ENCODE measurements around the gene BOD1.
"Not testable (repeated sequence)": the region's sequence is repeated elsewhere in the genome, so short reads cannot be mapped to it uniquely, and the experiment has no call there.

Gene BOD1

GRCh38 chr5:173615884-173616576 is 420 bp downstream of the BOD1 start:
- peak; percentile 81 for DNase-seq (ENCODE audit: low spot score)

GRCh38 chr5:173614591-173614990 is 1.9 kb downstream of the BOD1 start:
- no peak for DNase-seq (ENCODE audit: low spot score)

DNA sequence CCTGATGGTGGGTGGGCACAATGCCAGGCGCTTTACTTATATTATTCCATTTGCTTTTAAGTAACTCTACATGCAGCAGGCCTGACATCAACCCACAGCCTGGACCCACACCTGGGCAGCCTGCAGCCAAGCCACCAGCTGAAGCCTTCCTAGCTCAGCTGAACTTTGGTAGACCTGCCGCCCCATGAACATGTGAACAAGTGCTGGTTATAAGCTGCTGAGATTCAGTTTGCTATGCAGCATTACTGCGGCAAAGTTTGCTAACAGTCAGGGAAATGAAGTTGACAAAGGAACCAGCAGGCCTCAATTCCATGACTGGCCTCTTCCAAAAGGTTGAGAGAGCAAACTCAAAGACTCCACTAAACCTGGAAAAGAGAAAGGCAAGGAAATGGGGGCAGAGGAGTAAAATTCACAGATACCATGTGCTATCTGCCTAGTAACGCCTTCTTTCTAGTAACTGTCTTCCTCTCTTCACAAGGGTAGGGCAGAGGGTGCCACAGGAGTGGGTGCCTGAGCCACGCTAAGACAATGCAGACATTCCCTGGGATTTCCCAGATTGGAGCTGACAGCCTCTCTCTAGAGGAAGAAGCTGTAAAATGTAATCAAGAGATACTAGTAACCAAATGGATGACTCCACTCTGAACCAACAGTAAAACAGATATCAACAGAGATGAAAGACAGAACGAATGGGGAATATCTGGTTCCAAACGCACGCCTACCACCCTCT is 2.9 kb downstream of the BOD1 start:
- DNase-seq (ENCODE audit: low spot score): no peak

DNA sequence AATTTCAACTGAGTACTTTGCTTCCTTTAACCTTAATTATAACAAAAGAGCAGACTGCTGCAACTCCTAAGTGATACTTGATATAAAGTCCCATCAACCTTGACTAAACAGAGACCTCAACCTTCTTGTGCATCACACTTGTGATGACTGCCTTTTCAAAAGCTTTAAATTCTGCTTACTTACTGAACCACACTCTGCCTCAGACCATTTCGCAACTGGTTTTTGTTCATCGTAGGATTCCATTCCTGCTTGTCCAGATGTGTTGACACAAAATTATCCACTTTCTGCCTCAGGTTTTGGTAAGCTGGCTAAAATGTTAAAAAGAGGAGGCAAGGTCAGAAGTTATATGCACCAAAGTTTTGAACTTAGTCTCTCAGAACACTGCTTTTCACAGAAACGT is 3.5 kb downstream of the BOD1 start:
- no peak for DNase-seq (ENCODE audit: low spot score)

DNA sequence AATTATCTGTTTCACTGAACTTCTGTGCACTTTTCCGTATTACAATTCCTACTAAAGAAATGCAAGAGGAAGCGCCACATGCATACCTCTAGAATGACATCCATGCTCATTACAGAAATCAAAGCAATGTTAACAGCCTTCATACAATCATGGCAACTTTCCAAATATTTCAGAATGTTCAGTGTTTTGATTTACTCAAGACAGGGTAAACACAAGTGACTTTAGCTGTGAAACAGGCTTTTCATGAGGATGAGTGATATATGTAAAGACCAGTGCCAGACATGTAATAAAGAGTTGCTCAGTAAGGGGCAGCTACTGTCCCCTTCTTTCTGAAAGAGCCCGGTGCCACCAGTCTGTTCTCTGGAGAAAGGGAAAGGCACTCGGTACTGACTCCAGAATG is 4.7 kb downstream of the BOD1 start:
- DNase-seq (ENCODE audit: low spot score): no peak

GRCh38 chr5:173604141-173604540 is 12.3 kb downstream of the BOD1 start:
- DNase-seq (ENCODE audit: low spot score): no peak

DNA sequence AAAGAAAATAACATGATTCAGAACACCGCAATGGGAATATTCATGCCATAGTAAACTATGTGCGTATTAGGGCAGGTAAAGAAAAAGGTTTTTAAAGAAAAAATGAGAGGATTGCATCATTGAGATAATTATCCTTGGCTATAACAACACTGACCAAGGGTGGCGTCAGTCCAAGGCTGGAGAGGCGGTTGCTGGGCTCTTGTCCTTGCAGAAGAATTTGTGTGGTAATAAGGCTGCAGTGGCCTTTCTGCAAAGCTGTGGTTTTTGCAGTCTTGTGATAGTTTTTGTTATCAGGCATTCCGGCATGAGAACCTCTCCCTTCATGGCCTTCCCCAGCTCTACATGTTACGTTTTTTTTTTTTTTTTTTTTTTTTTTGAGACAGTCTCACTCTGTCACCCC is 14.0 kb downstream of the BOD1 start:
- DNase-seq (ENCODE audit: low spot score): no peak

- no peak for DNase-seq (ENCODE audit: low spot score)
Observed at GRCh38 chr5:173598686-173599085, 17.8 kb downstream of the BOD1 start.

DNA sequence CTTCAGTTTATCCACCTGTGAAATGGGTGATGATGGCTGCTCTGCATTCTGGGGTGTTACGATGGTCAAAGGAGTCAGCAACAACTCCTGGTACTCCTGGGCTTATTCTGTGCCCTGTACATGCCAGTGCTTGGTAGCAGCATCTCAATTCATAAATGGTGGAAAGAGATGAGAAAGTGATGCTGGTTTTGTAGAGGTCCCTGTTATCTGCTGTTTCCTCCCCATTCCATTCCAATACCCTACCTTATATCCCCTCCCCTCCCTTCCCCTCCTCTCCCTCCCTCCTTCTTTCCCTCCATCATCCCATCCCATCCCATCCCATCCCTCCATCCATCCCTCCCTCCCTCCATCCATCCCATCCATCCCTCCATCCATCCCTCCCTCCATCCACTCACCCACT is 19.1 kb downstream of the BOD1 start:
- DNase-seq (ENCODE audit: low spot score): no peak

GRCh38 chr5:173595841-173596240 is 20.6 kb downstream of the BOD1 start:
- no peak for DNase-seq (ENCODE audit: low spot score)

GRCh38 chr5:173594061-173594460 is 22.4 kb downstream of the BOD1 start:
- no peak for DNase-seq (ENCODE audit: low spot score)

DNA sequence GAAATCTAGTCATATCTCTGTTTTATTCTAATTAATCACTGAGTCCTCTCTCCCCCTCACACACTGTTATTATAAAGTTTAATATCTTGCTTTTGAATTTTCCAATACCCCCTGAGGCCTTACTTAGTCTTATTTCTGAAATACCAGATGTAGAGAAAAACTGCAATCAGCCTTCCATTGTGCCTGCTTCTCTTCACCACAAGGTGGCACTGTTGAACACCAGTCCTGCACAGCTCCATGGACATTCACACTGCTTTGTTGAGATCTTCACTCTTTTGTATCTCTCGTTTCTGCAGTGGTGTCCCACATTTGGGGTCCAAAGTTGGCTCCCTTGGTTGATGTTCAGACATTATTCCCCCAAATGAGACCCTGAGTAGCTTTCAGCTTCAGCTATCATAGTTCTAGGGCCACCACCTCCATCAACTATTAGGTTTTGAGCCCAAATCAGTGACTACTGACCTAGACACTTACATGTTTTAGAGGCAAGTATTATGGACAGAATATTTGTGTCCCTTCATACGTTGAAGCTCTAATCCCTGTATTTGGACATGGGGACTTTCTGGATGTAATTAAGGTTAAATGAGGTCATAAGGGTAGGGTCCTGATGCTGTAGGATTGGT is 24.3 kb downstream of the BOD1 start:
- peak; percentile 70 for DNase-seq (ENCODE audit: low spot score)

DNA sequence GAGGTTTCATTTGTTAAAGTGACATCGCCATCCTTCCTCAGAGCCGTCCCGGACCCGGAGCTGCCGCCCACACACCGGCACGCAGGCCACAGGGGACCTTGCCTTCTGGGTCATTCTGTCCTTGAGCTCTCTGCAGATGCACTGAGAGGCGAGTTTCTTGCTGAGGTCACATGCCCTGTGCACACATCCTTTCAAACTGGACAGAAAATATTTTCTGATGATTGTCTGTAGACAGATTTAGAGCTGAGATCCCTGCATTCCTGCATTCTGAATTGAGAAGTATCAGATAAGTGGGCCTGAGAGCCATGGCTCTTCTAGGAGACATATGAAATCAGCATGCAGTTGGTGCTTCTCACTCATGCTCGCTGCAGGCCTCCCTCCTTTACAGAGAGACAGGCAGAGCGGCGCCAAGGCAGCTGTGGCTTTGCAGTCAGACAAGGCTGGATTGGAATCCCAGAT is 25.4 kb downstream of the BOD1 start:
- DNase-seq (ENCODE audit: low spot score): no peak

DNA sequence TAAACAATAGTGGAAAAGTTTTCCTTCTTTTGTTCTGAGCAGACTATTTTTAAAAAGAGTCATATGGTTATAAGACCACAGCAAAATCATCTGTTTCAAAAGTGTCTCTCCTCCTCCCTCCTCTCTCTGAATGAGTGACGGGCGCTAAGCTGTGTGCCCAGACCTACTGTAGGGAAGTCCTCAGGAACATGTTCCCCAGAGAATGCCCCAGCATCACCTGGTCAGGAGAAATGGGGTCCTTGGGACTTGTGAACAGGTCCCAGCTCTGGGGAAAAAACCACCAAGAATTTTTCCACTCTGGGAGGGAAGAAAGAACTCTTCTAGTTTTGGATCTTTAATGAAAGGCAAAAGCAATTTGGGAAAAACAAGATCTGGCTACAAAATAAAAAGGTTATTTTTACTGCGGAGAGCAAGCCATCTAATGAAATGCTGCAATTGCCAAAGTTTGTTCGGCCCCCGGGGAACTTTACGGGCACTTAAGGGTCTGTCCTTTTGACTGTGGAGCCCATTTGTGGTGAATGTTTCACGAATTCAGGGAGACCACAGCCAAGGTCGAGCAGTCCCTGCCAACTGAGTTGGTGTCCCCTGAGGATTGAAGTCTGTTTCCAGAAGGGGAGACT is 25.9 kb downstream of the BOD1 start:
- no peak for DNase-seq (ENCODE audit: low spot score)

- not testable (repeated sequence) for DNase-seq (ENCODE audit: low spot score)
Observed at GRCh38 chr5:173586133-173586532, 30.3 kb downstream of the BOD1 start.

DNA sequence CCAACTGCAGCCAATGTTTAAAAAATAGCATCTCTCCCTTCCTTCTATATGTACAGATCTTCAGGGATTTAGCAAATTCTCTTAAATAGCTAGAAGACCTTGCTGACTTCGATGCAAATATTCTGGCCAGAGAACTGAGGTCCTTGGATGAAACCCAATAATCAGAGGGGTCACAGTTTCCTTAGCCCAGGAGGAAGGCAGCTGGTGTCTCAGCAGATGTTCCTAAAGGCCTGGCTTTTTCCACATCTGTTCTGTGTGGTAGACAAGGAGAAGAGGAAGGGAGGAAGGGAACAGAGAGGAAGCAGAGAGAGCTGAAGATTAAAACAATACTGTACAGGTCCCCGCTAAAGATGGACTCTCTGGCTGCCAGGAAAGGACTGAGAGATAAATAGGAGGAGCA is 33.1 kb downstream of the BOD1 start:
- no peak for DNase-seq (ENCODE audit: low spot score)

DNA sequence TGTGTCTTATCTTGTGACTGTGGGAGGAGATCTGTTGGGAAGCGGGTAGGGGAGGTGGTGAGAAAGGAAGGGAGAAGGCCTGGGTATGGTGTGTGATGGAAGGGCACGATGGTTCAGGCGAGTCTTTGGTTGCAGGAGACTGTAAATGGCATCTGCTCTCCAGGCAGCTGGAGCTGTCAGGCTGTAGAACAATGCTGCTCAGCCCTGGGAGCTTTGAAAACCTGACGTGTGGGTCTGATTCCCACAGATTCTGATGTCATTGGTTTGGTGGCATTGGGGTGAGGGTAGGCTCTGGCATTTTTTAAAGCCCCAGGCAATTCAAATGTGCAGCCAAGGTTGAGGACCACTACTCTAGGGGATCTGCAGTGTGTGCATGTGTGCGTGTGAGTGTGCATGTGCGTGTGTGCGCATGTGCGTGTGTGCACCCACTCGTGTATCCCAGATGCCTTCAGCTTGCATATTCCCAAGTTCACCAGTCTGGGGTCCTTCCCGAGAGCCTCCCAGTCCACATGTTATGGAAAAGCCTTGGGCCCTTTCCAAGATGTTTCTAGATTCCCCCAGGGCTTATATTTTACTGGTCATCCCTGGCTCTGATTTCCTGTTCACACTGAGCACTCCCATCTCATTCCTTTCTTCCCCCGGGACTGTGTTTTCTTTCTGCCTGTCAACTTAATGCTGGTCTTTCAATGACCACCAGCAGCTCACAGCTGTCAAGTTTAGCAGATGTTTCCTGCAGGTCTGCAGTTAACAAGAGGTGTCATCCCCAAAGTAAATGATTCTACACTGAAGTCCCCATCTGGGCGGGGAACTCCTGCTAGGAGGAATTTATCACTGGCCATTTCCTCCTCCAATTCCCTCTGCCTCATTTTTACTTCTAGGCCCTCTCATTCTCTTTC is 34.0 kb downstream of the BOD1 start:
- DNase-seq (ENCODE audit: low spot score): no peak

DNA sequence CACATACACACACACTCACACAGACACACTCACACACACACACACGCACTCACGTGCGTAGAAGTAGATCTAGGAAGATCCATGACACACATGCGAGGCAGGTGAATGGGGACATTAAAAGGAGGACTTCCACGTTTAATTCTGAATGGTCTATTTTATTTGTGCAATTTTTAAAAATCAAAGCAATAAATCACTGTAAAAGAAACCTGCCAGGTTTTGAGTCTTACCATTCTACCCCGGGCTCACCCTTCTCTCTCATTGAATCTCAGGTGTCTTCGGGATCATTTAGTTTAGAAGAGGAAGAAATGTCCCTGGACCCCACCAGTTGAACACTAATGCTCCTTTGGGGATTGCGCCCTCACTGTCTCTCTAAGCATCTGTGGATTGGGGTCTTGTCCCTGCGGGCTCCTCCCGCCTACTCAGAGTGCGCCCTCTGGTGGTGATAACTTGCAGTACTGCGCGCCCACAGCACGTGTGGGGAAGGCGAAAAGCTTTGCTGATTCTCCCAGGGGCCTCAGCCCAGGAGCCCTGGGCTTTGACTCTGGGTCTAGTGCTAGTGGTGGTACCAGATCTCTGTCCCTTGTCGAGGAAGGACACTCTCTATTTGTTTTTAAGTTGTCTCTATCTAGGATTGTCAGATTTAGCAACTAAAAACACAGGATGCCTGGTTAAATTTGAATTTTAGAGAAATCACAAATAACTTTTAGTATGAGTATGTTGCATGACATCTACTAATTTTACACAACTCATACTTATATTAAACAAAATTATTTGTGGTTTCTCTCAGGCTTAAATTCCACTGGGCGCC is 34.8 kb downstream of the BOD1 start:
- peak; percentile 67 for DNase-seq (ENCODE audit: low spot score)

- DNase-seq (ENCODE audit: low spot score): no peak
Observed at GRCh38 chr5:173578947-173579615, 37.4 kb downstream of the BOD1 start.

- no peak for DNase-seq (ENCODE audit: low spot score)
Observed at GRCh38 chr5:173577817-173578216, 38.6 kb downstream of the BOD1 start.
